Suprapubic skin (tissue), 4 donors: Measurements from ENCODE around the gene MANBA. TPM values are rescaled to one million over a fixed set of nuclear protein-coding genes. Genes with fewer than 3 reads are reported as not detected.

Experiments
- DNase-seq, 2 donors: peaks; one replicate each; pipeline ENCODE4 v3.0.0-alpha.2; 2019; ENCODE audit warnings: low spot score in 2 of 2
- H3K27ac ChIP-seq: fragments of 200-600 bp; sonication (generic); one replicate; pipeline ENCODE4 v1.5.1; 2019
- H3K27me3 ChIP-seq: fragments of 200-600 bp; sonication (generic); one replicate; pipeline ENCODE4 v1.5.1; 2019
- H3K36me3 ChIP-seq: fragments of 200-600 bp; sonication (generic); one replicate; pipeline ENCODE4 v1.5.1; 2019
- H3K4me1 ChIP-seq: fragments of 200-600 bp; sonication (generic); one replicate; pipeline ENCODE4 v1.5.1; 2019
- H3K4me3 ChIP-seq: fragments of 200-600 bp; sonication (generic); one replicate; pipeline ENCODE4 v1.5.1; 2019; ENCODE audit warnings: mild to moderate bottlenecking
- H3K9me3 ChIP-seq: fragments of 200-600 bp; sonication (generic); one replicate; pipeline ENCODE4 v1.5.1; 2019
- CTCF ChIP-seq, 2 donors: fragments of 200-600 bp in 1 of 2; fragments of 450-650 bp in 1 of 2; sonication (generic) in 1 of 2; IDR thresholded peaks; one replicate each; pipeline ENCODE4 v1.5.1; 2016 to 2019; ENCODE audit warnings: antibody characterized with exemption in 2 of 2, mild to moderate bottlenecking in 1 of 2, moderate library complexity in 1 of 2
- EP300 ChIP-seq: sonication (generic); formaldehyde crosslinking; IDR thresholded peaks from one replicate; pipeline ENCODE4 v1.6.1; 2017; ENCODE audit warnings: antibody characterized with exemption
- POLR2A ChIP-seq, 2 donors: fragments of 450-650 bp; IDR thresholded peaks; one replicate each; pipeline ENCODE4 v1.6.1; 2017; ENCODE audit warnings: antibody characterized with exemption in 2 of 2, mild to moderate bottlenecking in 2 of 2, moderate library complexity in 2 of 2
- POLR2AphosphoS5 ChIP-seq, 3 donors: sonication (generic); formaldehyde crosslinking; IDR thresholded peaks; one replicate each; pipeline ENCODE4 v1.6.1; 2017; ENCODE audit warnings: antibody characterized with exemption in 3 of 3
- WGBS: methylation state at CpG from one replicate; pipeline ENCODE4 v1.1.5; 2018; 5-methylcytosine and 5-hydroxymethylcytosine counted together
- total RNA-seq, 4 donors: library from RNA; depleted of rRNA; stranded (reverse); fragments of >200 nt; gene quantifications; one replicate each; pipeline ENCODE4 v1.1.0, GENCODE V29; 2016

MANBA gene
- total RNA-seq, 4 donors from 2014 or later: 11.0 to 36.1 (median 21.1) TPM

GRCh38 chr4:102606846-102607450 is 153.8 kb downstream of the MANBA start:
- H3K9me3 ChIP-seq: no peaks in the 10 kb centered on the region
- H3K4me1 ChIP-seq: peaks cover 5% of the 10 kb centered on the region
- H3K4me3 ChIP-seq: no peak overlapping the region
- H3K36me3 ChIP-seq: peaks cover 77% of the 10 kb centered on the region
- TF ChIP-seq EP300: no peak
- TF ChIP-seq CTCF (IDR thresholded peaks at IDR 0.05): no peak
- no peak for TF ChIP-seq POLR2A (IDR thresholded peaks at IDR 0.05)
- no peak for TF ChIP-seq POLR2AphosphoS5 (IDR thresholded peaks at IDR 0.05)
- 90% methylated on average over 7 of the region's 7 CpGs for WGBS
- H3K27me3 ChIP-seq: no peaks in the 10 kb centered on the region
- H3K27ac ChIP-seq: no peak overlapping the region
- no peak for DNase-seq

- 89% methylated on average over 3 of the region's 3 CpGs for WGBS
- H3K27me3 ChIP-seq: no peaks in the 10 kb centered on the region
- TF ChIP-seq CTCF (IDR thresholded peaks at IDR 0.05): no peak
- TF ChIP-seq POLR2AphosphoS5 (IDR thresholded peaks at IDR 0.05): no peak
- H3K36me3 ChIP-seq: peaks cover 77% of the 10 kb centered on the region
- no peak overlapping the region for H3K27ac ChIP-seq
- H3K4me3 ChIP-seq: no peak overlapping the region
- H3K9me3 ChIP-seq: no peaks in the 10 kb centered on the region
- DNase-seq: no peak
- peaks cover under 1% of the 10 kb centered on the region for H3K4me1 ChIP-seq
These were observed 154.5 kb downstream of the MANBA start for GRCh38 chr4:102606261-102606660.

GRCh38 chr4:102604222-102604940 is 156.4 kb downstream of the MANBA start:
- Histone ChIP-seq H3K4me1 (peaks cover under 1% of the 10 kb centered on the region), H3K27me3 (no peaks in the 10 kb centered on the region), H3K27ac (no peak overlapping the region), H3K4me3 (no peak overlapping the region), H3K36me3 (peaks cover 79% of the 10 kb centered on the region), H3K9me3 (no peaks in the 10 kb centered on the region)
- 77% methylated on average over 2 of the region's 2 CpGs for WGBS
- DNase-seq: no peak
- TF ChIP-seq EP300 (no peak), POLR2AphosphoS5 (IDR thresholded peaks at IDR 0.05) (no peak), POLR2A (IDR thresholded peaks at IDR 0.05) (no peak), CTCF (IDR thresholded peaks at IDR 0.05) (no peak)

GRCh38 chr4:102601586-102602227 is 159.1 kb downstream of the MANBA start:
- H3K36me3 ChIP-seq: peaks cover 79% of the 10 kb centered on the region

More at GRCh38 chr4:102601586-102602227, 159.1 kb downstream of the MANBA start:
- WGBS: 83% methylated on average over 8 of the region's 8 CpGs
- Histone ChIP-seq H3K4me1 (peaks cover 2% of the 10 kb centered on the region), H3K4me3 (no peak overlapping the region), H3K9me3 (no peaks in the 10 kb centered on the region), H3K27ac (no peak overlapping the region), H3K27me3 (no peaks in the 10 kb centered on the region)
- TF ChIP-seq POLR2AphosphoS5 (IDR thresholded peaks at IDR 0.05) (no peak), EP300 (no peak), CTCF (IDR thresholded peaks at IDR 0.05) (no peak), POLR2A (IDR thresholded peaks at IDR 0.05) (no peak)
- no peak for DNase-seq
